Activated T-helper 1 cell treated with anti-CD3 and anti-CD28 coated beads, Interleukin-12 subunit alpha, Interleukin-12 subunit beta, Interleukin-2, Interleukin-4 antibody, amounts not matched to agents 30 ng/mL and 10 ng/mL and 1 ng/mL, durations not matched to agents 14 hours and 24 hours and 36 hours (primary cell): ENCODE data around the gene SLC2A1. TPM values are rescaled to one million over a fixed set of nuclear protein-coding genes. Genes with fewer than 3 reads are reported as not detected.
"Not testable (repeated sequence)": the region's sequence is repeated elsewhere in the genome, so short reads cannot be mapped to it uniquely, and the experiment has no call there.

Experiments used
- DNase-seq: peaks from one replicate; pipeline ENCODE4 v3.0.0; 2021; ENCODE audit warnings: low spot score
- H3K27ac Mint-ChIP-seq: one replicate; pipeline ENCODE4 v1.8.0; 2021; ENCODE audit warnings: mild to moderate bottlenecking, mixed read lengths
- H3K27me3 Mint-ChIP-seq: one replicate; pipeline ENCODE4 v1.8.0; 2022; ENCODE audit warnings: mild to moderate bottlenecking, moderate library complexity, mixed read lengths; ENCODE audit not compliant: insufficient read depth
- H3K36me3 Mint-ChIP-seq: one replicate; pipeline ENCODE4 v1.8.0; 2021; ENCODE audit warnings: low read depth, mixed read lengths
- H3K4me1 Mint-ChIP-seq: one replicate; pipeline ENCODE4 v1.8.0; 2021; ENCODE audit warnings: low read depth, mixed read lengths
- H3K4me3 Mint-ChIP-seq: one replicate; pipeline ENCODE4 v1.8.0; 2021; ENCODE audit warnings: mild to moderate bottlenecking, moderate library complexity, mixed read lengths
- H3K9me3 Mint-ChIP-seq: one replicate; pipeline ENCODE4 v1.8.0; 2021; ENCODE audit warnings: mixed read lengths
- intact Hi-C: fragments of 100-400 bp; cut with micrococcal nuclease; formaldehyde crosslinking; loops from one replicate; pipeline ENCODE4 v1.15.1; 2024
- total RNA-seq: library from RNA; stranded (reverse); gene quantifications from 2 replicates; pipeline ENCODE4 v1.2.3, GENCODE V29; 2022

SLC2A1 gene
- total RNA-seq, 1 donor from 2014 or later = 111 TPM

DNA sequence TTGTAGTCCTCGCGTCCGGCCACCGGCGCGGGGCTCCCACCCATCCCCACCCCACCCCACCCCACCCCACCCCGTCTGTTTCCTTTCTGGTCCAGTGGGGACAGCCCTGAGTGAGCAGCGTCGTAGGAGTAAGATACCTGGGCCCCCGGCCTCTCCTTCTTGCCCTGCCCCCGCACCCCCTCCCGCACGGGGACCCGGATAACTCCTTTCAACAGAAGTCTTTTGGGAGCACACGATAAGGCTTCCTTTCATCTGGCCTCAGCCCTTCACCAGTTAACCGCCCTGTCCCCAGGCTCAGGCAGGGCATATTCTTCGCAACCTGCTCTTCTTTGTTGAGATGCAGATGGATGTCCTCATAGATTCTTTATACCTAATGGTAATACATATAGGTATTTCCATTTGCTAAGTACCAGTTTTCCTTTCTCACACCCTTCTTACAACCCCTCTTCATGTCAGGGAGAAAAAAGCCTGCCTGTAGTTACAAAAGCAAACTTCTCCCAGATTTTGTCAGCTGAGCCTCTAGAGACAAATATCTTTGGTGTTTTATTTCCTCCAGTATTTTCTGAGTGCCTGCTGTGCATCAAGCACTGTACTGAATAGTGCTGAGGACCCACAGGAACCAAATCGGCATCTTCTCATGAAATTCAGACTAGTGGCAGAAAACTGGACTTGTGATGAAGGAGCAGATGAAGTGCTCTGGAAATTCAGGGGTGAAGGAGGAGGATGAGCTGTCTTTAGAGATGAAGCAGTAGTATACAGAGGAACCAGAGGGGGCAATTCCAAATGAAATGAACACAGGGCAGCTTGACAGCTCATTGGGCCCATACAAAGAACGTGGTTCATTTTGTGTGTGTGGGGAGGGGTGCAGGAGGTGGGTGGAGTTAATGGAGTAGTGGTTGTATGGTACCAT, 33.6 kb downstream of the SLC2A1 start:
- Mint-ChIP-seq H3K27me3 (no peaks in the 10 kb centered on the region), H3K4me1 (peaks cover 51% of the 10 kb centered on the region), H3K27ac (peak overlapping the region; percentile 96), H3K36me3 (peaks cover 41% of the 10 kb centered on the region), H3K9me3 (no peaks in the 10 kb centered on the region), H3K4me3 (peak overlapping the region; percentile 90)
- intact Hi-C loops = loop anchor here (1.0 to 5.0 kb wide), 8 partner anchors 7 to 442 kb away; partner anchors contain the start of genes C1orf50, ELOVL1, ERMAP and P3H1
- no peak for DNase-seq

DNA sequence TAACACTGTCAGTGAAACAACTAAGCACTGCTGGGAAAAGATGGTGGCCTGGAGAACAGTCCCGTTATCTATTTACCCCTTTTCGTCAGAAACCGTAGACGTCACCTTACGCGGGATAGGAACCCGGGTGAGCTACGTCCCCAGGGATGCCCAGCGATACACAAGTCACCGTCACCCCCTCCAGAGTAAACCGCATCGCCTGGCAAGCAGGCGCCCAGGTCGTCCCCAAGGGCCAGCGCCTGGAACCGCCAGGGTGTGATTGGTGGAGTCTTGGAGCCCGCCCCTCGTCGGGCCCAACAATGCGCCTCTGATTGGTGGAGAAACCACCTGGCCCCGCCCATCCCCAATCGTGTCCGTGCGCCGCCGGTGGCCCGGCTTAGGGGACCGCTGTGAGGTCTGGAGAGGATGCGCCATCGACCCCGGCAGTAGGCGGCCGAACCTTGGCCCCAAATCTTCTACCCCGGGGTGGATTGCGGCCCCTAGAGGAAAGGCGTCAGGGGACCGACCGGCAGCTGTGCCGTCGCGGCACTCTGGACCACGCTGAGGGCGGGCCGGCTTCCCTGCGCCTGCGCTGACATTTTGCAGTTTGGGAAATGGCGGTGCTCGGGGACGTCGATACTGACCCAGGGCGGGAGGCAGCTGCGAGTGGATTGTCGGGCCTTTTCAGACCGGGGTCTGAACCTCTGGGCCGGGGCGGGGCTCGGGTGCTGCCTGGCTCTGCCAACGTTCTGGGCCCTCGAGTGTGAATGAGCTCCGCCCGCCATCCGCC, 34.4 kb downstream of the SLC2A1 start:
- Mint-ChIP-seq H3K4me1 (peaks cover 50% of the 10 kb centered on the region), H3K27me3 (no peaks in the 10 kb centered on the region), H3K27ac (peak overlapping the region; percentile 96), H3K9me3 (no peaks in the 10 kb centered on the region), H3K36me3 (peaks cover 35% of the 10 kb centered on the region), H3K4me3 (peak overlapping the region; percentile 90)
- intact Hi-C loops = loop anchor here (1.0 to 5.0 kb wide), 8 partner anchors 8 to 443 kb away; partner anchors contain the start of genes C1orf50, ELOVL1, ERMAP and P3H1
- peak; percentile 91 for DNase-seq

DNA sequence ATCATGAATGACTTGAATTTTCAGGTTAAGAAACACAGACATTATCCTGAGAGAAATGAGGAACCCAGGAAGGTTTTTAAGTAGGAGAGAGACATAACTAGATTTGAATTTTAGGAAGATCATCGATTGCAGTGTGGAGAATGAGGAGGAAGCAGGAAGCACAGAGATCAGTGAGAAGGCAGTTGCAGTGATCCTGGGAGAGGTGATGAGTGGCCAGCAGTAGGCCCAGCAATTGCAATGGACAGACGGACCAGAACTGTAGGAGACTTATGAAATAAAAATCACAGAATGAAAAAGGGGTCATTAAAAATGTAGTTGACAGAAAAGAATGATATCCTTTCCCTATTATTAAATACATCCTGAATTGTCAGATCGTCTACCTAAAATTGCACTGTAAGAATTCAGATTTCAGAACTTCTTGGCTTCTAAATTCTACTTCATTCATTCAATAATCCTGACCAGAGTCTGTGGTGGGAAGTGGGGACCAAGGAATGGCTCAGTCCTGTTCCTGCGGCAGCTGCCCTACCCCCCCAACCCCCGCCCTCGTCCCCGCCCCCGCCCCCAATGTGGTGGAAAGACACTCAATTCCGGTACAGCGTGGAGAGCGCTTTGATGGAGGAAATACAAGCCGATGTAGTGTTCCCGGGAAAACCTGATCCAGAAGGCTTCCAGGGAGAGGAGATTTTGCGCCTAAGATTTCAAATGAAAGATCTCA, 35.1 kb downstream of the SLC2A1 start:
- peaks cover 27% of the 10 kb centered on the region for H3K36me3 Mint-ChIP-seq
- intact Hi-C loops = loop anchor here (1.0 to 5.0 kb wide), 12 partner anchors 9 to 444 kb away; partner anchors contain the start of genes C1orf50, CFAP57, EBNA1BP2 and ELOVL1
- peaks cover 44% of the 10 kb centered on the region for H3K4me1 Mint-ChIP-seq
- no peaks in the 10 kb centered on the region for H3K27me3 Mint-ChIP-seq
- peak overlapping the region; percentile 90 for H3K4me3 Mint-ChIP-seq
- no peaks in the 10 kb centered on the region for H3K9me3 Mint-ChIP-seq
- peak overlapping the region; percentile 96 for H3K27ac Mint-ChIP-seq
- DNase-seq = no peak

DNA sequence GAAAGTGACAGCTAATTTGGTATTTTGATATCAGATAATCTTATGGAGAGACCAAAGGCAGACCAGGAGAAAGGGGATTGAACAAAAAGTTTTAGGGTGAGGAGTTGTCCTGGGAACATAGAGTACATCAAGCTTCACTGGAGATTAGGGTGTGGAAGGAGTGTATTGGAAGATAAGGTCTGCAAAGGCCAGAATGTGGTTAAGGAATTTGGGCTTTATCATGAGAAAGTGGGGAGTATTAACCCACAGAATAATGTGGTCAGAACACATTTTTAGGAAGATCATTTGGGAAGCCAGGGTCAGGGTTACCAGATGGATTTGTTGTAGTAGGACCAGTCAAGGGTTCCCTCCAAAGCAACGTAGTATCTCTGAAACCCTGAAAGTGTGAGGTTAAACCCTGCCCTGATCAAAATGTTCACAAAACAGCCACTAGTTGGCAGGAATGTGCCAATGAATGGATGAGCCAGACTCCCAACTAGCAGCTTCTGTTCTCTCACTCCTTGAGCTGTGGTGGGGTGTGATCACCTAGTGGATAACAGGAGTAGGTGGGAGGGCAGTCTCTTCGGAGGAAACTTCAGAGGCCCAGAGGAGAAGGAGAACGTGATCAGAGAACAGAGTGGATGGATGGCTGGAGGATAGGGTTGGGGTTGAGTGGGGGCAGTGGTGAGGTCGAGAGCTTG, 35.8 kb downstream of the SLC2A1 start:
- H3K27ac Mint-ChIP-seq = peak overlapping the region; percentile 91
- no peaks in the 10 kb centered on the region for H3K9me3 Mint-ChIP-seq
- peaks cover 21% of the 10 kb centered on the region for H3K36me3 Mint-ChIP-seq
- H3K4me1 Mint-ChIP-seq = peaks cover 40% of the 10 kb centered on the region
- H3K4me3 Mint-ChIP-seq = peak overlapping the region; percentile 90
- peak; percentile 64 for DNase-seq
- intact Hi-C loops = loop anchor here (1.0 to 5.0 kb wide), 6 partner anchors 10 to 444 kb away; partner anchors contain the start of genes CFAP57, EBNA1BP2, ELOVL1 and YBX1
- H3K27me3 Mint-ChIP-seq = no peaks in the 10 kb centered on the region

DNA sequence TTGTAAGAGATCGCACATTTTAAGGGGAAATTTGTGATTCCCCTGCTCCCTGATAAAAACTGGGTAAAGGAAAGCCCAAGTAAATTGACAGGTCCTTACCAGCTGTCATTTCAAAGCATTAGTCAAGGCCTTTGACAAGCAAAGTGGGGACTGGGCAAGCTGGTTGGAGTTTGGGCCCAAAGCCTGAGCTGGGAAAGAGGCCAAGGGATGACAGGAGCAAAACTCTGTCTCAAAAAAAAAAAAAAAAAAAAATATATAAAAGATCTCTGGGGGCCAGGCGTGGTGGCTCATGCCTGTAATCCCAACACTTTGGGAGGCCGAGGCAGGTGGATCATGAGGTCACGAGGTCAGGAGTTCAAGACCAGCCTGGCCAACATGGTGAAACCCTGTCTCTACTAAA, 36.9 kb downstream of the SLC2A1 start:
- Mint-ChIP-seq H3K27me3 (no peaks in the 10 kb centered on the region), H3K4me3 (no peak overlapping the region), H3K27ac (no peak overlapping the region), H3K9me3 (no peaks in the 10 kb centered on the region), H3K4me1 (peaks cover 40% of the 10 kb centered on the region), H3K36me3 (peaks cover 11% of the 10 kb centered on the region)
- DNase-seq = no peak
- intact Hi-C loops = loop anchor here (5.0 kb wide), 2 partner anchors 239 to 446 kb away; partner anchors contain the start of genes ELOVL1 and YBX1

DNA sequence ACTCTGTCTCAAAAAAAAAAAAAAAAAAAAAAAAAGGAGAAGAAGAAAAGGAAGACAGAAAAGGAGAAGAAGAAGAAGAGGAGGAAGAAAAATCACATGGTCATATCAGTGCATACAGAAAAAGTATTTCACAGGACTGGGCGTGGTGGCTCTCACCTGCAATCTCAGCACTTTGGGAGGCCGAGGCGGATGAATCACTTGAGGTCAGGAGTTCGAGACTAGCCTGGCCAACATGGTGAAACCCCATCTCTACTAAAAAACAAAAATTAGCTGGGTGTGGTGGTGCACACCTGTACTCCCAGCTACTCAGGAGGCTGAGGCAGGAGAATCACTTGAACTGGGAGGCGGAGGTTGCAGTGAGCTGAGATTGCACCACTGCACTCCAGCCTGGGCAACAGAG, 39.0 kb downstream of the SLC2A1 start:
- not testable (repeated sequence) for H3K27me3 Mint-ChIP-seq, H3K9me3 Mint-ChIP-seq, DNase-seq, H3K27ac Mint-ChIP-seq, H3K4me3 Mint-ChIP-seq, H3K36me3 Mint-ChIP-seq
- intact Hi-C loops = loop anchor here (5.0 kb wide), 2 partner anchors 237 to 448 kb away; partner anchors contain the start of genes ELOVL1 and YBX1
- H3K4me1 Mint-ChIP-seq = peaks cover 22% of the 10 kb centered on the region

DNA sequence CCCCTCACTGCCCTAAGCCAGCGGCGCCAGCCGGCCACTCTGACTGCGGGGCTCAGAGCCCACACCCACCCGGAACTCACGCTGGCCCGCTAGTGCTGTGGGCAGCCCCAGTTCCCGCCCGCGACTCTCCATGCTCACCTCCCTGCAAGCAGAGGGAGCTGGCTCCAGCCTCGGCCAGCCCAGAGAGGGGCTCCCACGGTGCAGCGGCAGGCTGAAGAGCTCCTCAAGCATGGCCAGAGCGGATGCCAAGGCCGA, 41.5 kb downstream of the SLC2A1 start:
- Mint-ChIP-seq H3K4me3 (no peak overlapping the region), H3K27me3 (no peaks in the 10 kb centered on the region), H3K27ac (no peak overlapping the region), H3K36me3 (peaks cover 4% of the 10 kb centered on the region), H3K4me1 (peaks cover 7% of the 10 kb centered on the region), H3K9me3 (peaks cover 13% of the 10 kb centered on the region)
- no peak for DNase-seq
- intact Hi-C loops = no loop called here

DNA sequence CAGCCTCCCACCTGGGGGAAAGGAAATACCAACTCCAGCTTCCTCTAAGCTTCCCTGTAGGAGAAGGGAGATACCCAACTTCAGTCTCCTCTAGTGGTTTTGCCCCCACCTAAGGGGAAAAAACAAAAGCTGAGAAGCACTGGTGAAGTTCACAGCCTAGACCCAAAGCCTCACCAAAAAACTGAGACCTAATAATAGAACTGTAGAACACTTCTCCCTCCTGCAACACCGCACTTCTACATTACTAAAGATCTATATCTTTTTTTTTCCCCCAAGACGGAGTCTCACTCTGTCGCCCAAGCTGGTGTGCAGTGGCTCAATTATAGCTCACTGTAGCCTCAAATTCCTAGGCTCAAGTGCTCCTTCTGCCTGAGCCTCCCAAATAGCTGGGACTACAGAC, 43.2 kb downstream of the SLC2A1 start:
- Mint-ChIP-seq H3K36me3 (peaks cover 4% of the 10 kb centered on the region), H3K27ac (no peak overlapping the region), H3K9me3 (peaks cover 13% of the 10 kb centered on the region), H3K4me1 (peaks cover 7% of the 10 kb centered on the region), H3K4me3 (no peak overlapping the region), H3K27me3 (peaks cover 2% of the 10 kb centered on the region)
- DNase-seq = no peak
- intact Hi-C loops = no loop called here

DNA sequence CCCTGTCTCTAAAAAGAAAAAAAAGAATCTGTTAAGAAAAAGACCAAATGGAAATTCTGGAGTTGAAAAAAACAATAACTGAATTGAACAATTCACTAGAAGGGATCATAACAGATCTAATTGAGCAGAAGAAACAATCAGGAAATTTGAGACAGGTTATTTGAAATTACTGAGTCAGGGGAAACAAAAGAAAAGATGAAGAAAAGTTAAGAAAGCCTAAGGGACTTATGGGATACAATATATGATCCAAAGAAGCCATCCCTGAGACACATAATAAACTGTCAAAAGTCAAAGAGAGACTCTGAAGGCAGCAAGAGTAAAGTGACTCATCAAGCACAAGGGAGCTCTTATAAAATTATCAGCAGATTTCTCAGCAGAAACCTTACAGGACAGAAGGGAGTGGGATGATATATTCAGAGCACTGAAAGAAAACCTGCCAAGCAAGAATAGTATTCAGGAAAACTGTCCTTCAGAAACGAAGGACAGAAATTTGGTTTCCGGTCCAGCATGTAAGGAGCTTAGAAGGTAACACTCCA, 44.5 kb downstream of the SLC2A1 start:
- no peak overlapping the region for H3K4me3 Mint-ChIP-seq
- no peak overlapping the region for H3K27ac Mint-ChIP-seq
- peaks cover 4% of the 10 kb centered on the region for H3K36me3 Mint-ChIP-seq
- intact Hi-C loops = no loop called here
- H3K4me1 Mint-ChIP-seq = peaks cover 7% of the 10 kb centered on the region
- peaks cover 13% of the 10 kb centered on the region for H3K9me3 Mint-ChIP-seq
- peaks cover 4% of the 10 kb centered on the region for H3K27me3 Mint-ChIP-seq
- DNase-seq = no peak

DNA sequence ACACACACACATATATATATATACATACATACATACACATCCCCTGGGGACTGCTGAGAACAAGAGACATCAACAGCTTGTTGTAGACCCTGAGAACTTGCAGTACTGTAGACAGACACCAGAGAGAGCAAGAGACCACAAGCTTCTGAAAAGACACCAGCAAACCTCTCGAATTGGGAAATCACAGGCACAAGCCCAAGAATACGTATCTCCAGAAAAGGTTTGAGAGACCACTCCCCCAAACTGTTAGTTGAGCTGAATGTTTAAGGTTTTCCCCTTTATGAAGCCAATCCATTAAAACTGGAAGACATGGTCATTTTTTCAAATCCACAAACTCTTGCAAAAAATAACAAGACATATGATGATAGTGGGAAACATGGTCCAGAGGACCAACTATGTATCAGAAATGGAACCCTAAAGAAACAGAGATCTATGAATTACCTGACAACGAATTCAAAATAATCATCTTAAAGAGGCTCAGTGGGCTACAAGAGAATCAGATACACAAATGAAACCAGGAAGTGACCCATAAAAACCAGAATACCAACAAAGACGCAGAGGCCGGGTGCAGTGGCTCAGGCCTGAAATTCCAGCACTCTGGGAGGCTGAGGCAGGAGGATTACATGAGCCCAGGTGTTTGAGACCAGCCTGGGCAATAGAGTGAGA, 45.1 kb downstream of the SLC2A1 start:
- H3K4me1 Mint-ChIP-seq = peaks cover 7% of the 10 kb centered on the region

DNA sequence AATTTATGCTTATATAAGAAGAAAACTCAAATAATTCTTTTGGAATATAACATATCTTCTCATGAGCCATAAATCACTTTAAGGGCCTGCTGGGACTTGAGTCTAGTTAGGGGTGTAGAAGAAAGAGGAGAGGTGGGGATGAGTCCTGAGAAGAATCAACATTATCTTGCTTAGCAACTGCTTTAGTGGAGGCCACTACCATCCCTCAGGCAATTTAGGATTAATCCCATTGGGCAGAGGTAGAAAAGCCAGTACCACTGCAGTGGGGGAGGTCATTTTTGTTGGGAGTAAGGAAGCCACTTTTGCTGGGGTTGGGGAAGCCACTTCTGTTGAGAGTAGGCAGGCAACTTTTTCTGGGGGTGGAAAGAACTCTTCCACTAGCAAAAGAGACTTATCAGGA, 47.7 kb downstream of the SLC2A1 start:
- no peak for DNase-seq
- intact Hi-C loops = no loop called here
- peaks cover 13% of the 10 kb centered on the region for H3K9me3 Mint-ChIP-seq
- no peak overlapping the region for H3K4me3 Mint-ChIP-seq
- peaks cover 4% of the 10 kb centered on the region for H3K36me3 Mint-ChIP-seq
- no peak overlapping the region for H3K27ac Mint-ChIP-seq
- H3K27me3 Mint-ChIP-seq = peaks cover 4% of the 10 kb centered on the region
- H3K4me1 Mint-ChIP-seq = peaks cover 7% of the 10 kb centered on the region

More for the DNA sequence above, 45.1 kb downstream of the SLC2A1 start:
- peak; percentile 49 for DNase-seq
- peaks cover 4% of the 10 kb centered on the region for H3K36me3 Mint-ChIP-seq
- H3K4me3 Mint-ChIP-seq = no peak overlapping the region
- intact Hi-C loops = loop anchor here (1.0 to 2.0 kb wide), 4 partner anchors 10 to 335 kb away; no protein-coding TSS in a partner anchor
- no peak overlapping the region for H3K27ac Mint-ChIP-seq
- H3K27me3 Mint-ChIP-seq = peaks cover 4% of the 10 kb centered on the region
- H3K9me3 Mint-ChIP-seq = peaks cover 13% of the 10 kb centered on the region
